ENCODE data around the gene TMEM184B.

Gene TMEM184B

GRCh38 chr22:38199826-38200559 lies 72.8 kb downstream of the TMEM184B start:
- in situ Hi-C loops (cut with HindIII; ENCODE audit: low sequenced_read_pairs) = loop anchor here (25.0 kb wide), 1 partner anchor 112 kb away; the partner anchor contains the start of gene CSNK1E
- no peak overlapping the region for H3K4me3 ChIP-seq (ENCODE audit: low read depth, low read length)
- no peak for DNase-seq (ENCODE audit: low read depth, low spot score)
- no peak for TF ChIP-seq CTCF (IDR thresholded peaks at IDR 0.05; ENCODE audit: low read depth, low read length)

DNA sequence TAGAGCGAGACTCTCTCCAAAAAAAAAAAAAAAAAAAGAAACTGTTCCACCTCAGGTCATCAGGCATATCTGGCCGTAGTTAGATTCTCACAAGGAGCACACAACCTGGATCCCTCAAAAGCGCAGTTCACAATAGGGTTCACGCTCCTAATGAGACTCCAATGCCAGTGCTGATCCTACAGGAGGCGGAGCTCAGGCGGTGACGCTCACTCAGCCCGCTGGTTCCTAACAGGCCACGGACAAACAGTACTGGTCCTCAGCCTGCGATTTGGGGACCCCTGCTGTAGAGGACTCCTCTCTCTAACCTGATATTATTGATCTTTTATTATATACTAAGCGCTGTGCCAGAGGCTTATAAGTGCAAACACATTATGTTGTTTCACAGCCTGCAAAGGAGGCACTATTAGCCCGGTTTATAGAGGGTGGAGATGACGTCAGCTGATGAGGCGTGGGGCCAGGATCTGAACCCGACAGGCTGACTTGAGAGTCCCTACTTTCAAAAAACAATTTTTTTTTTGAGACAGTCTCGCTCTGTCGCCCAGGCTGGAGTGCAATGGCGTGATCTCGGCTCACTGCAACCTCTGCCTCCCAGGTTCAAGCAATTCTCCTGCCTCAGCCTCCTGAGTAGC lies 75.9 kb downstream of the TMEM184B start:
- H3K4me3 ChIP-seq (ENCODE audit: low read depth, low read length) = no peak overlapping the region
- no peak for TF ChIP-seq CTCF (IDR thresholded peaks at IDR 0.05; ENCODE audit: low read depth, low read length)
- in situ Hi-C loops (cut with HindIII; ENCODE audit: low sequenced_read_pairs) = loop anchor here (25.0 kb wide), 1 partner anchor 115 kb away; the partner anchor contains the start of gene CSNK1E
- DNase-seq (ENCODE audit: low read depth, low spot score) = no peak

GRCh38 chr22:38193580-38193979 lies 79.2 kb downstream of the TMEM184B start:
- in situ Hi-C loops (cut with HindIII; ENCODE audit: low sequenced_read_pairs) = loop anchor here (25.0 kb wide), 1 partner anchor 119 kb away; the partner anchor contains the start of gene CSNK1E
- no peak for DNase-seq (ENCODE audit: low read depth, low spot score)
- no peak overlapping the region for H3K4me3 ChIP-seq (ENCODE audit: low read depth, low read length)
- TF ChIP-seq CTCF (IDR thresholded peaks at IDR 0.05; ENCODE audit: low read depth, low read length) = no peak

- TF ChIP-seq CTCF (IDR thresholded peaks at IDR 0.05; ENCODE audit: low read depth, low read length) = no peak
- in situ Hi-C loops (cut with HindIII; ENCODE audit: low sequenced_read_pairs) = loop anchor here (25.0 kb wide), 1 partner anchor 120 kb away; the partner anchor contains the start of gene CSNK1E
- no peak overlapping the region for H3K4me3 ChIP-seq (ENCODE audit: low read depth, low read length)
- DNase-seq (ENCODE audit: low read depth, low spot score) = no peak
Measured at GRCh38 chr22:38192475-38192863, 80.3 kb downstream of the TMEM184B start.

DNA sequence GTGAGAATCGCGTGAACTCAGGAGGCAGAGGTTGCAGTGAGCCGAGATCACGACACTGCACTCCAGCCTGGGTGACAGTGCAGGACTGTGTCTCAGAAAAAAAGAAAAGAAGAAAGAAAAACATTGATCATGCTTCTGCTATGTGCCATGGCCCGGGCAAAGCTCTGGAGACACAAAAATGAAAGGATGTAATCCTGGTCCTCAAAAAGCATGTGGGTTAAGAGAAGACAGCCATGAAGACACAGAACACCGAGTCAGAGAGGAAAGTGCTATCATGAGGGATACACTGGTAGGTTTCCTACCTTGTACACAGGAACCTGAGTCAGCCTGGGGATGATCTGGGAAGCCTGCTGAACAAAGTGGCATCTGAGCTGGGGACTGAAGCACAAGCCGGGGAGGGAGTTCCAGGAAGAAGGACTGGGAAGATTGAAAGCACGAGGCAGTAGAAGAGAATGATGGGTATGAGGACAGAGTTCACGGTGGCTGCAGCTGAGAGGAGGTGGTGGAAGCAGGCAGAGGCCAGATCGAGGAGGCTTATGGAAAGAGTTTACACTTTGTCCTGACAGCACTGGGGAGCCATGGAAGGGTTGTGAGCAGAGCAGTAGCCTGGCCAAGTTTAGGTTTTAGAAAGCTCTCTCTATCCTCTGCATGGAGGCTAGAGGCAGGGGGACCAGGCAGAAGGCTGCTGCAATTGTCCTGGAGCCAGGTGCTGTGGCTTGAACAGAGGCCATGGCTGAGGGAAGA lies 80.9 kb downstream of the TMEM184B start:
- H3K4me3 ChIP-seq (ENCODE audit: low read depth, low read length) = no peak overlapping the region
- in situ Hi-C loops (cut with HindIII; ENCODE audit: low sequenced_read_pairs) = loop anchor here (25.0 kb wide), 1 partner anchor 120 kb away; the partner anchor contains the start of gene CSNK1E
- DNase-seq (ENCODE audit: low read depth, low spot score) = no peak
- TF ChIP-seq CTCF (IDR thresholded peaks at IDR 0.05; ENCODE audit: low read depth, low read length) = no peak

GRCh38 chr22:38191055-38191454 lies 81.8 kb downstream of the TMEM184B start:
- DNase-seq (ENCODE audit: low read depth, low spot score) = no peak
- no peak overlapping the region for H3K4me3 ChIP-seq (ENCODE audit: low read depth, low read length)
- no peak for TF ChIP-seq CTCF (IDR thresholded peaks at IDR 0.05; ENCODE audit: low read depth, low read length)
- in situ Hi-C loops (cut with HindIII; ENCODE audit: low sequenced_read_pairs) = loop anchor here (25.0 kb wide), 1 partner anchor 121 kb away; the partner anchor contains the start of gene CSNK1E

Measured in astrocyte of the spinal cord (primary cell).